ENCODE results near the gene PPM1H. TPM values are rescaled to one million over a fixed set of nuclear protein-coding genes. Genes with fewer than 3 reads are reported as not detected.

Gene PPM1H
- total RNA-seq, 4 donors from 2014 or later, result 1.7 to 7.4 (median 3.4) TPM

DNA sequence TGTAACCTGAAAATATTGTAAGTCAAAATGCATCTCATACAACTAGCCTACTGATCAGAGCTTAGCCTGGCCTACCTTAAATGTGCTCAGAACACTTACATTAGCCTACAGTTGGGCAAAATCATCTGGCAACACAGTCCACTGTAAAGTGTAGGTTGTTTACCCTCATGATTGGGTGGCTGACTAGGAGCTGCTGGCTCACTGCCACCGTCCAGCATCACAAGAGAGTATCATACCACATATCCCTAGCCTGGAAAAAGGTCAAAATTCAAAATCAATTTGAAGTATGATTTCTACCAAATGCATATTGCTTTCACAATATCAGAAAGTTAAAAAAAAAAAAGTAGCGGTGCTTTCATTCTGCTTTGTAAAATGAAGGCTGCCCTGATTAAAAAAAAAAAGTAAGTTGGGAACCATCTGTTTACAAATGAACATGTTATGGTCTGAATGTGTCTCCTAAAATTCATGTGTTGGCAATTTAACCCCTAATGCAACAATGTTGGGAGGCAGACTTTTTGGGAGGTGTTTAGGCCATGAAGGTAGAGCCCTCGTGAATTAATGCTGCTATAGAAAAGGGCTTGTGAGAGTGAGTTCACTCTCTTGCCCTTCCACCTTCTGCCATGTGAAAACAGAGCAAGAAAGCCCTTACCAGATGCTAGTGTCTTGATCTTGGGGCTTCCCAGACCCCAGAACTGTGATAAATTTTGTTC, 211.8 kb downstream of the PPM1H start:
- H3K4me3 ChIP-seq, result no peak overlapping the region
- TF ChIP-seq CTCF (IDR thresholded peaks at IDR 0.05) (no peak), POLR2A (IDR thresholded peaks at IDR 0.05) (no peak)
- H3K9me3 ChIP-seq, result no peaks in the 10 kb centered on the region
- H3K36me3 ChIP-seq, result no peaks in the 10 kb centered on the region
- no peak for DNase-seq
- no peaks in the 10 kb centered on the region for H3K4me1 ChIP-seq
- no peaks in the 10 kb centered on the region for H3K27me3 ChIP-seq
- H3K27ac ChIP-seq, result no peak overlapping the region

- Histone ChIP-seq H3K9me3 (no peaks in the 10 kb centered on the region), H3K4me1 (no peaks in the 10 kb centered on the region), H3K27me3 (no peaks in the 10 kb centered on the region), H3K4me3 (no peak overlapping the region), H3K27ac (no peak overlapping the region), H3K36me3 (no peaks in the 10 kb centered on the region)
- no peak for DNase-seq
- no peak for TF ChIP-seq POLR2A (IDR thresholded peaks at IDR 0.05)
- TF ChIP-seq CTCF (IDR thresholded peaks at IDR 0.05), result no peak
Observed at GRCh38 chr12:62720661-62721330, 214.2 kb downstream of the PPM1H start.

- Histone ChIP-seq H3K27ac (no peak overlapping the region), H3K4me3 (no peak overlapping the region), H3K9me3 (no peaks in the 10 kb centered on the region), H3K4me1 (no peaks in the 10 kb centered on the region), H3K27me3 (no peaks in the 10 kb centered on the region), H3K36me3 (no peaks in the 10 kb centered on the region)
- TF ChIP-seq CTCF (IDR thresholded peaks at IDR 0.05) (no peak), POLR2A (IDR thresholded peaks at IDR 0.05) (no peak)
- DNase-seq, result no peak
Observed at GRCh38 chr12:62720025-62720424, 214.9 kb downstream of the PPM1H start.

- H3K9me3 ChIP-seq, result no peaks in the 10 kb centered on the region
- H3K4me3 ChIP-seq, result no peak overlapping the region
- H3K27me3 ChIP-seq, result no peaks in the 10 kb centered on the region
- H3K36me3 ChIP-seq, result no peaks in the 10 kb centered on the region
- H3K4me1 ChIP-seq, result no peaks in the 10 kb centered on the region
- DNase-seq, result no peak
- H3K27ac ChIP-seq, result no peak overlapping the region
- no peak for TF ChIP-seq POLR2A (IDR thresholded peaks at IDR 0.05)
- no peak for TF ChIP-seq CTCF (IDR thresholded peaks at IDR 0.05)
Observed at GRCh38 chr12:62718762-62719426, 216.1 kb downstream of the PPM1H start.

DNA sequence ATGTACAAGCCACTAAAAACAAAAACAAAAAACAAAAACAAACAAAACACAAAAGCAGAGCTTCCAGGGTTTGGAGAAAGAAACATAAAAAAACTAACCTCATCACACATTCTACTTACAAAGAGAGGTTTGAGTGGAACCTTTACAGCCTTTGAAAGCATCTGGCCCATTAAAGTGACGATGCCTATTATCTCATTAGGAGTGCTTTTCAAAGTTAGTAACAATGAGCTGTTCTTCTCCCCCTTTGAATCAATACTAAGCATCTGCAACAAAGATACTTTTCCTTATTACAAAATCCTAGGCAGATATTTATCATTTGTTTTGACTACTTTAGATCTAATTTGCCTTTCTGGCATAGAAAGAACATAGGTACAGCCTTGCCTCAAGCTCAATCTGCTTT, 217.3 kb downstream of the PPM1H start:
- no peak overlapping the region for H3K4me3 ChIP-seq
- TF ChIP-seq POLR2A (IDR thresholded peaks at IDR 0.05) (no peak), CTCF (IDR thresholded peaks at IDR 0.05) (no peak)

More for the DNA sequence above, 217.3 kb downstream of the PPM1H start:
- no peaks in the 10 kb centered on the region for H3K36me3 ChIP-seq
- H3K27me3 ChIP-seq, result no peaks in the 10 kb centered on the region
- no peak for DNase-seq
- no peaks in the 10 kb centered on the region for H3K4me1 ChIP-seq
- H3K9me3 ChIP-seq, result no peaks in the 10 kb centered on the region
- no peak overlapping the region for H3K27ac ChIP-seq
